HG03066 (cell line): ENCODE measurements around the gene PMPCB.

Experiments
- ATAC-seq: cut with Tn5 transposase; IDR thresholded peaks from one replicate; pipeline ENCODE4 v1.9.1; 2021; ENCODE audit warnings: low read depth; ENCODE audit not compliant: unreplicated experiment

The PMPCB gene

GRCh38 chr7:103317009-103317408 is 19.8 kb downstream of the PMPCB start:
- no peak for ATAC-seq

GRCh38 chr7:103325744-103326143 is 28.5 kb downstream of the PMPCB start:
- ATAC-seq: no peak

- ATAC-seq: no peak
Measured at GRCh38 chr7:103336761-103337160, 39.5 kb downstream of the PMPCB start.

- no peak for ATAC-seq
Measured at GRCh38 chr7:103338864-103339263, 41.6 kb downstream of the PMPCB start.

- ATAC-seq: no peak
Measured at GRCh38 chr7:103341466-103341865, 44.2 kb downstream of the PMPCB start.

GRCh38 chr7:103343332-103343731 is 46.1 kb downstream of the PMPCB start:
- ATAC-seq: no peak

GRCh38 chr7:103343758-103344452 is 46.7 kb downstream of the PMPCB start:
- peak; percentile 7 for ATAC-seq

- ATAC-seq: peak; percentile 74
Measured at GRCh38 chr7:103344453-103345149, 47.4 kb downstream of the PMPCB start, which contains the start of gene DNAJC2. Gene DNAJC2, minus strand, starts transcription at chr7:103344767. Its CDS starts 145 bp downstream, at chr7:103344622.

GRCh38 chr7:103346396-103346795 is 49.2 kb downstream of the PMPCB start:
- no peak for ATAC-seq

GRCh38 chr7:103347507-103348267 is 50.5 kb downstream of the PMPCB start, which contains the start of gene PSMC2:
Gene PSMC2, plus strand, starts transcription at chr7:103347643. Its CDS starts 69 bp downstream, at chr7:103347712.
- ATAC-seq: peak; percentile 69

- no peak for ATAC-seq
Measured at GRCh38 chr7:103348452-103348851, 51.2 kb downstream of the PMPCB start.

- ATAC-seq: no peak
Measured at GRCh38 chr7:103348959-103349358, 51.7 kb downstream of the PMPCB start.

GRCh38 chr7:103349805-103350204 is 52.6 kb downstream of the PMPCB start:
- ATAC-seq: no peak
